GM19324 (cell line): ENCODE data around the gene AK2.
"Not testable (repeated sequence)": the region's sequence is repeated elsewhere in the genome, so short reads cannot be mapped to it uniquely, and the experiment has no call there.

Experiments used
- ATAC-seq: cut with Tn5 transposase; IDR thresholded peaks from one replicate; pipeline ENCODE4 v1.9.1; 2021; ENCODE audit warnings: mild to moderate bottlenecking, moderate library complexity; ENCODE audit not compliant: unreplicated experiment, low FRiP score

AK2 gene

DNA sequence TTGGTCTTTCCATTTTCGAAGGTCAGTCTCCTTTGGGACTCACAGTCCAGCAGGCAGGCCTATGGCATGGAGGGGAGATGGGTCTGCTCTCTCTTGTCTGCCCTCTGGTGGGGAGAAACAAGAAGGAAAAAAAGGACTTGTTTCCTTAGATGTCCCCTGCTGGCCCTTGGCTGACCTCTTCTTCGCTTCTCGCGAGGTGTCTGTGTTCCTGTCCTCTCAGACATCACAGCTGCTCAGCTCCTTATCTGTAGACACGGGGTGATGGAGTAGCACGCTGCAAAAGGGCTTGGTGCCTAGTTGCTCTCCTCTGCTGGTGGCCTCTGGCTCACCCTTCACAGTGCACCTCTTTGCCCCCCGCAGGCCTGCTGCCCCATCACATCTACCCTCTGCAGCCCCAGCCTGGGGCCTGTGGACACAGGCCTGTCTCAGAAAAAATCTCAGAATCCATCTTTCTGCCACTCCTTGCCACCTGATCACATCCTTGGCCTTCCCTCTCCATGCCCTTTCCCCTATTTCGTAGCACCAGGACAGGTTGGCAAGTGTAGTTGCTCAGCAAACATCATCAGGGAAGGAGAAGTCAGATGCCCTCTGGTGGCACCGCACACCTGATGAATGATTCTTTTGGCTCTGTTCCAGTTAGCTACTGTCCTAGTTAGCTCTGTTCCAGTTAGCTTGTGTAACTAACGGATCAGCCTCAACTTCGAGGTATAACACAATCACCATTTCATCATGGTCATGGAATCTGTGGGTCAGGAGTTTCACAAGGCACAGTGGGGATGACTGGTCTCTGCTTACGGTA, 18.7 kb upstream of the AK2 start:
- no peak for ATAC-seq

DNA sequence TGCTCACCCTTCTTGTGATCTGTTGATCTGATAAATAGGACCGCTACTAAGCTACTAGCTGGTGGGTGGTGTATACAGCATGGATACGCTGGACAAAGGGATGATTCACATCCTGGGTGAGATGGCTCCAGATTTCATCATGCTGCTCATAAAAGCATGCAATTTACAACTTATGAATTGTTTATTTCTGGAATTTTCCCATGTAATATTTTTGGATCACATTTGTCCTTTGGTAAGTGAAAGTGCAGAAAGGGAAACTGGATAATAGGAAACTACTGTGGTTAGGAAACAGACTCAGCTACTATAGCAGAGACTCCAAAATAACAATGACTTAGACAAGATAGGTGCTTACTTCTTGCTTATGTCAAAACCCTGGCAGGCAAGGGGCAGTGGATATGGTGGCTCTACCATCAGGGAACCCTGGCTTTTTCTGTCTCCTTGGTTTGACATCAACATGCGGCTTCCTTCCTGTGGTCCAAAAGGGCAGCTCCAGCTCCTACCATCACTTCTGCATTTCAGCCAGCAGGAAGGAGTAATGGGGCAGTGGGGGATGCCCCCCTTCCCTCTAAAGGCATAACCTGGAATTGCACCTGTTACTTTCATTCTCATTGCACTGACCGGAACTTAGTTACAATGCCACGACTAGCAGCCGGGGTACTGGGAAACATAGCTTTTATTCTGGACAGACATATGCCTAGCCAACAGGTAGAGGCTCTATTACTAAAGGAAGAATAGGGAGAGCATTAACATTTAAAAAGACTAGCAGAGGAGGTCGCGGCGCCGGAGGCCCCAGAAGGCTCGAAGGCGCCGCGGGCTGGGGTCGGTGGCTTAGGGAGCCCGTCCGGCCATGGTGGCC, 13.8 kb upstream of the AK2 start:
- ATAC-seq = no peak

DNA sequence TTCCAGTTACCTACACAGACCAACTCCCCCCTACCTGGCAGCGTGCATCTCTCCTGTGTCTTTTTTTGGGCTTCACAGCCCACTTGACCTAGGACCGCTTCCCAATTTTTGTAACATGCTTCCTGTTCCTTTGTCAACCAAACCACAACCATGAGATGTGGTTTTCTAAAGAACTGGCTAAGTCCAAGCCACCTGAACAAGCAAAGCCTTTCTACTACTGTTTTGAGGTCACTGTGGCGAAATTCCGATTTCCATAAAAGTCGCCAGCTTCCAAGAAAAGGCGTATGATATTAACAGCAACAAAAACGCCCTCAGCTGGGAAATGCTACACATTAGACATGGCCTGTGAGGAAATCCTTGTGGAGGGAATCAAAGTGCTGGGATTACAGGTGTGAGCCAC, 12.7 kb upstream of the AK2 start:
- ATAC-seq = no peak

DNA sequence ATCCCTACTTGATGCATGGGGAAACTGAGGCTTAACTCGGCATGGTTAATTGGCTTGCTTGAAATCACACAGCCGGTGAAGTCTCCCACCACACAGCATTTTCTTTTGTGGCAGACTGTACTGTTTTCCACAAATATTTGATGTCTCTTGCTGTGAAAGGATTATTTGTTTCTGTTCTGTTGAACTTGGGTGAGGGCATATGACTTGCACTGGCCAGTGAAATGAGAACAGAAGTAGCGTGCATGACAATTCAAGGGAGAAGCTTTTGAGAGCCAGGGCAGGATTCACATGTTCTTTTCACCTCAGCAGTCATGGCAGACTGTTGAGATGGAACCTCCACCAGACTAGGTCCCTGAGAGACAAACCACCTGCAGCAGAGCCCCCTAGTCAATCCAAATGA, 11.7 kb upstream of the AK2 start:
- no peak for ATAC-seq

DNA sequence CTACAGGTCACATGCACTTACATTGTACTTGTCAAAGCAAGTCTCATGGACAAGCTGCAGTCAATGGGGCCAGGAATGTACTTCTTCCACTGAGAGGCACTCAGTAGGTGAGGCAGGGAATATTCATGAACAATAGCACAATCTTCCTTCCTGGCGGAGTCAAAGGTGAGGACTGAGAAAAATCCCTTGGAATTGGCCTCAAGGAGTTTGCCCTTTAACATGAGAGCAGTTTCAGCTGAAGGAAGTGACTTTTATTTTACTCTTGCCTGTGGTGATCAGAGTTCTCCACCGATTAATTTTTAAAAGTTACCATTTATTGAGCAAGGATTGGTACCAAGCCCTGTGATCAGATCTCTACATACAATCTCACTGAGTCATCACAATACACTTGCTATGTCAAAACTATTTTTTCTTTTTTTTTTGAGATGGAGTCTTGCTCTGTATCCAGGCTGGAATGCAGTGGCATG, 11.2 kb upstream of the AK2 start:
- no peak for ATAC-seq

DNA sequence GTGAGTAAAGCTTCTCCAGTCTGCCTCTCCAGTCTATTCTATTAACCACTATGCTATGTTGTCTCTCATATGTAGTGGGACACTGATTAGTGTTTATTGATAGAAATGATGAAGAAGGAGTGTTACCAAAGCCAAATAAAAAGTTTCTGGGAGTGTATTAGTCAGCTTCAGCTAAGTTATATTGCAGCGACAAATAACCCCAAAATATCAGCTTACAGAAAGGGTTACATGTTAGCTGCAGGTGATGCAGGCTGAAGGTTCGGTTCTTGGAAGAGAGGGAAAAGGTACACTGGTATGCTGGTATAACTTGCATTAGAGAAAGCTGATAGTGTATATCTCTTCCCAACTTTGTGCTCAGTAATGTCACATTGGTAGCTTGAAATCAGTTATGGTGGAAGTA, 10.6 kb upstream of the AK2 start:
- ATAC-seq = no peak

DNA sequence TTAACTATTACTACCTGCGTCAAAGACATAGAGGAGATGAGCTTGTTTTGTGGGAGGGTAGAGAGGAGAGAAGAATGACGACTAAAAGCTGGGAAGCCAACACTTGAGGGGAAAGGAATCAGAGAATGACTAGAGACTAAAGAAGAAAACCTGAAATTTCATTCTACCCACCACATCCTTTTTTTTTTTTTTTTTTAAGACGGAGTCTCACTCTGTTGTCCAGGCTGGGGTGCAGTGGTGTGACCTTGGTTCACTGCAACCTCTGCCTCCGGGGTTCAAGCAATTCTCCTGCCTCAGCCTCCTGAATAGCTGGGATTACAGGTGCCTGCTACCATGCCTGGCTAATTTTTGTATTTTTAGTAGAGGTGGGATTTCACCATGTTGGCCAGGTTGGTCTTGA, 9.6 kb upstream of the AK2 start:
- ATAC-seq = not testable (repeated sequence)

DNA sequence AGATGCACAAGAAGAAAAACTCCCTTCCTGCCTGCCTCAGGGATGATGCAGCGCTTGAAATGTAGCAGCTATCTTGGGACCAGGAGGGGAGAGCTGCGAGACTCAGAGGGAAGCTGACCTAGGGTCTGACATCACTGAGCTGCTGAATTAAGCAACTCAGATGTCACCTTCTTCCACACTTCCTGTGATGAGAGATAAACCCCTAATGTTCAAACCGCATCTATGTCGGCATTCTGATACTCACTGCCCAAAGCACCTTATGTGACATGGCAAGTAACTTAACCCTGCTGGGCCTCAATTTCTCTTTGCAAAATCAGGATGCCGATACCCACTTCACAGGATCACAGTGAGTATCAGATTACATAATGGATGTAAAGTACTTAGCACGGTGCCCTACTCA, 9.1 kb upstream of the AK2 start:
- ATAC-seq = no peak

DNA sequence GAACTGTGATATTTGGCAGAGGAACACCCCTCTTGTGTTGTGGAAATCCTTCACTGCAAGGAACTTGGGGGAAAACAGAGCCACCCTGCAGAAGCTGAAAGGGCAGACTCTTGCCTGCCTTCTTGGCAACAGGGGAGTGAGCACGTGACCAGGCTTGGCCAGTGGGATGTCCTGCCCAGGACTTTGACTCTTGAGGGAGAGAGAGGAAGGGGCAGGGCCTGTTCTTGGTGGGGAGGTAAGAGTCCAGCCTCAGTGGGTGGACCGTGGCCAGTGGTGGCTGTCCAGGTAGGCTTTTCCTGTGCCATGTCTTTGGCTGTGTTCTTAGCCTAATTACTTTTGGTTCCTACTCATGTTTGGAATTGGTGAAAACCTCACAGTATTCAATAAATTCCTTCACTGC, 8.6 kb upstream of the AK2 start:
- no peak for ATAC-seq

DNA sequence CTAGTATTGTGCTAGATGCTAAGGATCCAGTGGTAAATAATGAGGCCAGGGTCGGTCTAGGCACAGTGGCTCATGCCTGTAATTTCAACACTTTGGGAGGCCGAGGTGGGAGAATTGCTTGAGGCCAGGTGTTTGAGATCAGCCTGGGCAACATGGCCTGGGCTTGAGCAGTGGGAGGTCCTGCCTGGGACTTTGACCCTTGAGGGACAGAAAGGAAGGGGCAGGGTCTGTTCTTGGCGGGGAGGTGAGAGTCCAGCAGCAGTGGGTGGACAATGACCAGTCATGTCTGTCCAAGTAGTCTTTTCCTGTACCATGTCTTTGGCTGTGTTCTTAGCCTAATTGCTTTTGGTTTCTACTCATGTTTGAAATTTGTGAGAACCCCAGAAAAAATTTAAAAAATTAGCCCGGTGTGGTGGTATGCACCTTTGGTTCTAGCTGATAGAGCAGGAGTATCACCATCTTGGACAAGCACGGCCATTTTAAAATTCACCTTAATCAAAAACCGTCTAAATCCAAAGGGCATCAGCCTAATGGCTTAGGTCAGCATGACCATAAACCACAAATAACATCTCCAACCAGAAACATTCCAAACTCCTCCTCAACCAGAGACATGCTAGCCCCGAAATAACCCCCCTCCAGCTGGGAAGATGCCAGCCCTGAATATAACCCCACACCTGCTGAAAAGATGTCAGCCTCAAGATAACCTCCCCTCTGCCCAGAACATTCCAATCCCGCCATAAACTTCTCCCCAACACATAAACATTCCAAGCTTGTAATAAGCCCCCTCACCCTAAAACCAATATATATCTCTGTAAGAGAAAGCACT, 6.8 kb upstream of the AK2 start:
- no peak for ATAC-seq

DNA sequence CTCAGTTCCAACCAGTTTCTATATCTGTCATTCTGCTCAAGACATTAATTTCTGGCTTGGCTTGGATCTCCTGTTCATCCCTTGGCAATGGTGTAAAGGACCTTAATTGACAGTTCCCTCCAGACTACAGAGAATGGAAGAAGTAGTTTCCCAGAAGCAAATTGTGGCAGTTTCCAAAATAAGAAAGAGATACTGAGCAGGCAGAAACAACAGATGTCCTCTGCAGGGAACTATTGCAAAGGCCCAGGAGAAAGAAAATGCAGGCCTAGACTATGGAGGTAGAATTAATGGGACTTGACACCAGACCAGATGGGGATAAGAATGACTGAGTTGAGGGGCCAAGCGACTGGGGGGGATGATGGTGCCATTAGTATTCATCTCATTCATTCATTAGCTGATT, 6.1 kb upstream of the AK2 start:
- ATAC-seq = no peak

DNA sequence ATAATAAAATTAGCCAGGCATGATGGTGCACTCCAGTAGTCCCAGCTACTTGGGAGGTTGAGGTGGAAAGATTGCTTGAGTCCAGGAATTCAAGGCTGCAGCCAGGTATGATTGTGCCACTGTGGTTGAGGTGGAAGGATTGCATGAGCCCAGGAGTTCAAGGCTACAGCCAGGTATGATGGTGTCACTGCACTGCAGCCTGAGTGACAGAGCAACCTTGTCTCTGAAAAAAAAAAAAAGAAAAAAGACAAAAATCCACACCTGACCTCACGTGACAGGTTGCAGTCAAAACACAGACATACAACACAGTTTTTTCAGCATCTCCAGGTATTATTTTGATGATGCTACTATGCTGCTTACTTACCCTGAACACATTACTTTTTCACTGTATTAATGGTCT, 4.3 kb upstream of the AK2 start:
- no peak for ATAC-seq

DNA sequence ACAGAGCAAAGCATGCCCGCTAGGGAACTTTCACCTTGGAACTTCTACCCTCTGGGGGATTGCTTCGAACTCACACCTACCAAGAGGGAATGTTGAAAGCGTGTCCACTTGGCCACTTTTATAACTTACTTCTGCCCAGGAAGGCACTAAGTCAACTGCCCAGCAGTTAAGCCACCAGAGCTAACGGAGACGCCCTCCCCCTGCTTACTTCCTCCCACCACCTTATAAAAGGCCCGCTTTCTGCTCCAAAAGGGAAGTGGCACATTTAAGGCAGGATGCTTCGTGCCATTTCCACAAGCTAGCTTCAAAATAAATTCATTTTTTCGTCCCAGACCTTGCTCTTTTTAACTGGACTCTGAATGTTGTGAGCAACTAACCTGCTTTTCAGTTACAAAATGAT, 3.2 kb upstream of the AK2 start:
- no peak for ATAC-seq

DNA sequence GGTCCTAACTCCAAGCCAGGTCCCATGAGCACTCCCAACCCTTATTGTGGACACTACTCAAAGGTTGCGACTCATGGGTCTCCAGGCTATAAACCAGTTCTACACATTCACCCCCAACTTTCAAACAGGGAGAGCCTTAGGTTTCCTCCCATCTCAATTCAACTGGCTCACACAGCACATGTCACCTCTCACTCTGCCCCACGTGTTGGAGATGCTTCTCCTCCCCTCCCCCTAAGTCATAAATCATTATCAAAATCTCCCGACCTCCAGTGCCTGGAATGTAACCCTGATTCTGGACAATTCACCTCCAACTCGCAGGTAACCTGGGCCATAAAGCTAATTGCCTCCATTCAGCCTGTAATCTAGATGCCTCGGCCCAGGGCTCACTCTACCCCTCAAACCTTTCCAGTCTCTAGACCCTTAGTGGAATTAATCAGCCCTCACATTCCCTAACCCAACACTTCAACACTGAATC, 595 bp downstream of the AK2 start:
- ATAC-seq = no peak

DNA sequence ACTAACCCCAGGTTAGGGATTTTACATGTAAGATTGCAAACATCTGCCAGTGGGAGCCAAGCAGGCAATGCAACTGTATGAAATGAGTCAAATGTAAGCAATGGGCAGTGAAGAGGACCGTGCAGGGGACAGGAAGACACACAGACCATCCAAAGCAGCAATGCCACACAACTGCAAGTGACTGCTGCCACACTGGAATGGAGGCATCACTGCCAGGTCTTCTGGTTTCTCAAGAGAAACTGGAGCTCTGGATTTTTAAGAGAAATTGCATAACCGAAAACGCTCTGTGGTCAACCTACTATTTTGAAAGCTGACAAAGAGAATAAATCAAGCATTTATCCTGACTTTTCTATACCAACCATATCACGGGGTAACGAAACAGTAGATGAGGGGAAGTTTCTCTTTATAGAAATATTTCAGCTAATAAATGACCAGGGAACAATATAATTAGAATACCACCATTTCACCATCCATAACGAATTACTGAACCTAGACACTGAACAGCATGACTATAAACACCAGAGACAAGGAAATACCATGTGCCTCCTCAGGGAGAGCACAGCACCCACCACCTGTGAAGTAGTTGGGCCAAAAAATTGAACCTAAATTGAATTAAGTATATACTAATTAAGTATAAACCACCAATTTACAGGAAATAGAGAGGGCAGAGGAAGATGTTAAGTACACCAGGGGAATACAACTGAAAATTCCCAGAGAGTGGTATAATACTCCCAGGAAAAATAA, 4.4 kb downstream of the AK2 start:
- no peak for ATAC-seq

DNA sequence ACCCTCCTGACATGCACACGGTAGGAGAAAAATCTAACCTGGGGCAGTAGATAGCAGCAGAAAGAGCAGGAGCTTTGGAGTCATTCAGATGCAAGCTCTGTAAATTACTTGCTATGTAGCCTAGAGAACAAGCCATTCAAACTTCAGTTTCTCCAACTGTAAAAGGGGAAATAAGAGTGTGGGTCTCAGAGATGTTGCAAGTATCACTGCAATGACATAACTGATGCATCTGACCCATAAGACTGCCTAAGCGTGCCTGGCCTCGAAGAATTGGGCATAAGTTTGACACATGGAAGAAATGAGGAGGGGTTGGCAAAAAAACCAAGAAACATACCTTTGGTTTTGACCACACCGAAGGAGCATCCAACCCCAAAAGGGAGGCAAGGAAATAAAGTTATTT, 5.2 kb downstream of the AK2 start:
- no peak for ATAC-seq

DNA sequence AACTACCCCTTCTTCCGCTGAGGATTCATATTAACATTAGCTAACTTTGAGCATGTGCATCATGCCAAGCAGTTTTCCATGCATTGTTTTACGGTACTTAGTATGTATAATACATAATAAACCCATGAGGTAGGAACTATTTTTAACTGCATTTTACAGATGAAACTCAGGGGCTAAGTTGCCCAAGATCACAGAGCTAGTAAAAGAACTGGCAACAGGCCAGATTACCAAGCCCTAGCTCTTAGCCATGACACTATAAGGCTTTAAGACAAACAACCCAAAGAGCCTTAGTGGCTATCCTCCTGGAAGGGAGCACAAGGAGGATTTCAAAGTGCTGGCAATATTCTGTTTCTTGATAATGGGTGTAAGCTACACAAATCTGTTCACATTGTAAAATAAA, 6.1 kb downstream of the AK2 start:
- no peak for ATAC-seq

DNA sequence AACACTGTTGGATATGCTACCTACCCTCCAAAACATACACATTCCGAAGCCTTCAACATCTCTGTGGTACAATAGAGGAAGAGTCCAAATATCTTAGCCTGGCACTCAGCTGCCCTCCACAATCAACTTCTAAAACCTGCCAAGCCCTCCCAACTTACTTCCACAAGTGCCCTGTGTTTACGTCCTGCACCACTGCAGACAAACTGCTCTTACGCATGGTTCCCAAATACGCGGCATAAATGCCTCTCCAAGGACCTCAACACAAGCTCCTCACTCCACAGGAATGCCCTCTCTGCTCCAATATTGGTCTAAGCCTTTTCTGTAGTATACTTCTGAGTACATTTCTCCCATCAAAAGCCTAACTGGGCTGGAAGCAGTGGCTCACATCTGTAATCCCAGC, 6.8 kb downstream of the AK2 start:
- ATAC-seq = no peak

DNA sequence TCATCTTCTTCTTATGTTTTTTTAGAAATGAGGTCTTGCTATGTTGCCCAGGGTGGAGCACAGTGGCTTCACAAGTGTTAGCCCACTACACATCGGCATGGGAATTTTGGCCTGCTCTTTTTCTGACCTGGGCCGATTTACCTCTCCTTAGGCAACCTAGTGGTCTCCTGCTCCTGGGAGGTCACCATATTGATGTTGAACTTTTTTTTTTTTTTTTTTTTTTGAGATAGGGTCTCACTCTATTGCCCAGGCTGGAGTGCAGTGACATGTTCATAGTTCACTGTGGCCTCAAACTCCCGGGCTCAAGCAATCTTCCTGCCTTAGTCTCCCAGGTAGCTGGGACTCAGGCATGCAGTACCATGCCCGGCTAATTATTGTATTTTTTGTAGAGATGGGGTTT, 7.5 kb downstream of the AK2 start:
- ATAC-seq = no peak

DNA sequence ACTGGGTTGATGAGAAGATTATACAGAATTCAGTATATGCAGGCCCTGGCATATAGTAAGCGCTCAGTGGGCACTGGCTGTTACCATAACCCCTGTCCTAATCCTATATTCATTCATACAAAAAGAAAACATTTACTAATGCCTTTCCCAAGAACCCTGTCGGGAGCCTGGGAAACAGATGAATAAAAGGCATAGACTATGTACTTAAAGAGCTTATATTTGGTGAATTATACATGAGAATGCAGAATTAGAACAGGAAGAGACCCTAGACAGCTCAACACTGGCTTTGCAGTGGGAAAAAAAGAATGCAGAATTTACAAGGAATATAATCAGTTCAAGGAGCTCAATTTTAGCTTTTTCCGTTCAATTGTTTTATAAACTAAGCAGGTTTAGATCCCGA, 10.9 kb downstream of the AK2 start:
- no peak for ATAC-seq
